SU-DHL-6 (cell line): Measurements from ENCODE around the gene SNUPN.

Experiments
- H2AFZ ChIP-seq: fragments of 200-600 bp; sonication (generic); 2 replicates; pipeline ENCODE4 v1.6.1; 2014; ENCODE audit warnings: low read depth, mild to moderate bottlenecking, moderate library complexity, mixed read lengths, antibody characterized with exemption, low read length; ENCODE audit not compliant: severe bottlenecking
- H3F3A ChIP-seq: fragments of 200-600 bp; shearing (Covaris generic); 2 replicates; pipeline ENCODE4 v1.6.0; 2016; ENCODE audit warnings: antibody characterized with exemption, mild to moderate bottlenecking; ENCODE audit not compliant: insufficient read depth
- H3K27ac ChIP-seq: fragments of 200-600 bp; sonication (generic); 2 replicates; pipeline ENCODE4 v1.5.1; 2016; ENCODE audit warnings: low read depth, mild to moderate bottlenecking, low read length, moderate library complexity, mixed read lengths
- H3K27me3 ChIP-seq: fragments of 200-600 bp; sonication (generic), shearing (Covaris generic); 2 replicates; pipeline ENCODE4 v1.6.0; 2014; ENCODE audit warnings: mild to moderate bottlenecking, low read length
- H3K36me3 ChIP-seq: fragments of 200-600 bp; sonication (generic); 2 replicates; pipeline ENCODE4 v1.6.1; 2014; ENCODE audit warnings: mild to moderate bottlenecking, low read length, mixed read lengths
- H3K4me2 ChIP-seq: fragments of 300-600, 200-600 bp; shearing (Covaris generic), sonication (generic); 2 replicates; pipeline ENCODE4 v1.6.0; 2014; ENCODE audit warnings: low read length, low read depth, mild to moderate bottlenecking; ENCODE audit not compliant: poor library complexity, severe bottlenecking
- H3K4me3 ChIP-seq: fragments of 200-600 bp; sonication (generic); 2 replicates; pipeline ENCODE4 v1.5.1; 2014; ENCODE audit warnings: antibody characterized with exemption, low read length, mild to moderate bottlenecking, mixed read lengths; ENCODE audit not compliant: insufficient read depth, poor library complexity, severe bottlenecking
- H3K79me2 ChIP-seq: fragments of 200-600 bp; sonication (generic); 2 replicates; pipeline ENCODE4 v1.6.1; 2014; ENCODE audit warnings: mild to moderate bottlenecking, low read length, moderate library complexity; ENCODE audit not compliant: insufficient read depth
- H3K9ac ChIP-seq: fragments of 200-600 bp; sonication (generic); 2 replicates; pipeline ENCODE4 v1.7.0; 2014; ENCODE audit warnings: mild to moderate bottlenecking, low read length
- H3K9me2 ChIP-seq: fragments of 200-600 bp; sonication (generic); replicated peaks from 2 replicates; pipeline ENCODE4 v1.6.1; 2014; ENCODE audit warnings: low read length; ENCODE audit not compliant: insufficient read depth
- H3K9me3 ChIP-seq: fragments of 200-600 bp; sonication (generic); 2 replicates; pipeline ENCODE4 v1.6.1; 2014; ENCODE audit warnings: low read length, mixed read lengths; ENCODE audit not compliant: insufficient read depth
- H4K20me1 ChIP-seq: fragments of 200-600 bp; sonication (generic); 2 replicates; pipeline ENCODE4 v1.6.1; 2014; ENCODE audit warnings: low read depth, mild to moderate bottlenecking, antibody characterized with exemption, low read length, moderate library complexity, mixed read lengths
- CTCF ChIP-seq: fragments of 200-600 bp; sonication (generic); IDR thresholded peaks from one replicate; pipeline ENCODE4 v1.5.1; 2017; ENCODE audit warnings: antibody characterized with exemption, mild to moderate bottlenecking, low read length, moderate library complexity; ENCODE audit not compliant: insufficient read depth, poor library complexity, severe bottlenecking
- EZH2phosphoT487 ChIP-seq: fragments of 200-600 bp; sonication (generic), shearing (Covaris generic); conservative IDR thresholded peaks from 2 replicates; pipeline ENCODE4 v1.6.1; 2018; ENCODE audit warnings: mild to moderate bottlenecking, antibody characterized with exemption, low read length, moderate library complexity, mixed read lengths

Gene SNUPN

GRCh38 chr15:75596703-75597345, 28.7 kb downstream of the SNUPN start:
- H2AFZ ChIP-seq = no peak overlapping the region
- peaks cover 4% of the 10 kb centered on the region; the same call in 1 of the 2 replicates for H3K36me3 ChIP-seq
- no peaks in the 10 kb centered on the region for H3K9me2 ChIP-seq
- no peak overlapping the region for H3K4me3 ChIP-seq
- no peaks in the 10 kb centered on the region for H3K79me2 ChIP-seq
- no peak overlapping the region for H3K9ac ChIP-seq
- no peak for TF ChIP-seq EZH2phosphoT487
- no peak for TF ChIP-seq CTCF
- H4K20me1 ChIP-seq = no peaks in the 10 kb centered on the region
- H3K9me3 ChIP-seq = no peaks in the 10 kb centered on the region
- H3K4me2 ChIP-seq = no peak overlapping the region
- H3K27ac ChIP-seq = no peak overlapping the region
- H3F3A ChIP-seq = no peaks in the 10 kb centered on the region
- H3K27me3 ChIP-seq = no peaks in the 10 kb centered on the region

- H2AFZ ChIP-seq = no peak overlapping the region
- no peaks in the 10 kb centered on the region for H3K9me3 ChIP-seq
- no peak overlapping the region for H3K4me2 ChIP-seq
- H3K9ac ChIP-seq = no peak overlapping the region
- H3F3A ChIP-seq = no peaks in the 10 kb centered on the region
- H3K27ac ChIP-seq = no peak overlapping the region
- TF ChIP-seq EZH2phosphoT487 (no peak), CTCF (no peak)
- H3K27me3 ChIP-seq = no peaks in the 10 kb centered on the region
- H3K79me2 ChIP-seq = no peaks in the 10 kb centered on the region
- H3K9me2 ChIP-seq = no peaks in the 10 kb centered on the region
- no peaks in the 10 kb centered on the region for H3K36me3 ChIP-seq
- no peak overlapping the region for H3K4me3 ChIP-seq
- H4K20me1 ChIP-seq = no peaks in the 10 kb centered on the region
Observed at GRCh38 chr15:75594276-75594675, 31.2 kb downstream of the SNUPN start.

- Histone ChIP-seq H3K27me3 (no peaks in the 10 kb centered on the region), H3K4me3 (no peak overlapping the region), H3K4me2 (no peak overlapping the region), H3K36me3 (no peaks in the 10 kb centered on the region), H3K9ac (no peak overlapping the region), H3K9me2 (no peaks in the 10 kb centered on the region), H3K27ac (no peak overlapping the region), H3K79me2 (no peaks in the 10 kb centered on the region), H4K20me1 (no peaks in the 10 kb centered on the region), H3F3A (no peaks in the 10 kb centered on the region), H3K9me3 (no peaks in the 10 kb centered on the region), H2AFZ (no peak overlapping the region)
- TF ChIP-seq CTCF (no peak), EZH2phosphoT487 (no peak)
Observed at GRCh38 chr15:75591655-75592364, 33.7 kb downstream of the SNUPN start.
